ENCODE data around the gene MAGOH. TPM values are rescaled to one million over a fixed set of nuclear protein-coding genes. Genes with fewer than 3 reads are reported as not detected.
"Not testable (repeated sequence)": the region's sequence is repeated elsewhere in the genome, so short reads cannot be mapped to it uniquely, and the experiment has no call there.

Gene MAGOH
- total RNA-seq, 2 experiments from 2014 or later, result 90.9 to 91.4 TPM

DNA sequence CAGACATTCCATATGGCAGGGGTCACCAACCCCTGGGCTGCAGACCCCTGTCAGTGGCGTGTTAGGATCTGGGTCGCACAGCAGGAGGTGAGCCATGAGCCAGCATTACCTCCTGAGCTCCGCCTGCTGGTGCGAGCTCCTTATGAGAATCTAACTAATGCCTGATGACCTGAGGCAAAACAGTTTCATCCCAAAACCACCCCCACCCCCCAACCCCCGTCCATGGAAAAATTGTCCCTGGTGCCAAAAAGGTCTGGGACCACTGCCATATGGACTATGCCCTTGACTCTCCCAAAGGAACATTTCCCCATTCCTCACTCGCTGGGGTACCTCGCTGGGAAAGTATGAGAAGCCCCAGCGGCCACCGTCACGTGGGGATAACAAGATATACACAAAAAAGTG is 48.1 kb downstream of the MAGOH start:
- DNase-seq (no peak), ATAC-seq (no peak)
- Mint-ChIP-seq H3K27ac (no peak overlapping the region), H3K9me3 (no peaks in the 10 kb centered on the region), H3K27me3 (peaks cover 2% of the 10 kb centered on the region), H3K36me3 (ENCODE audit: low read depth) (no peaks in the 10 kb centered on the region), H3K4me1 (ENCODE audit: low read depth) (no peaks in the 10 kb centered on the region), H3K4me3 (no peak overlapping the region)
- POLR2A ChIA-PET, result interaction anchor here (0.6 to 1.1 kb wide), 3 partner anchors 12 to 1163 kb away, joined by 3 to 5 read pairs (median 3); no protein-coding TSS in a partner anchor
- intact Hi-C loops (cut with micrococcal nuclease), result no loop called here
- CTCF ChIA-PET, result no interaction called here
- TF ChIP-seq, protein P1, sequence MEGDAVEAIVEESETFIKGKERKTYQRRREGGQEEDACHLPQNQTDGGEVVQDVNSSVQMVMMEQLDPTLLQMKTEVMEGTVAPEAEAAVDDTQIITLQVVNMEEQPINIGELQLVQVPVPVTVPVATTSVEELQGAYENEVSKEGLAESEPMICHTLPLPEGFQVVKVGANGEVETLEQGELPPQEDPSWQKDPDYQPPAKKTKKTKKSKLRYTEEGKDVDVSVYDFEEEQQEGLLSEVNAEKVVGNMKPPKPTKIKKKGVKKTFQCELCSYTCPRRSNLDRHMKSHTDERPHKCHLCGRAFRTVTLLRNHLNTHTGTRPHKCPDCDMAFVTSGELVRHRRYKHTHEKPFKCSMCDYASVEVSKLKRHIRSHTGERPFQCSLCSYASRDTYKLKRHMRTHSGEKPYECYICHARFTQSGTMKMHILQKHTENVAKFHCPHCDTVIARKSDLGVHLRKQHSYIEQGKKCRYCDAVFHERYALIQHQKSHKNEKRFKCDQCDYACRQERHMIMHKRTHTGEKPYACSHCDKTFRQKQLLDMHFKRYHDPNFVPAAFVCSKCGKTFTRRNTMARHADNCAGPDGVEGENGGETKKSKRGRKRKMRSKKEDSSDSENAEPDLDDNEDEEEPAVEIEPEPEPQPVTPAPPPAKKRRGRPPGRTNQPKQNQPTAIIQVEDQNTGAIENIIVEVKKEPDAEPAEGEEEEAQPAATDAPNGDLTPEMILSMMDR (IDR thresholded peaks at IDR 0.05), result no peak

DNA sequence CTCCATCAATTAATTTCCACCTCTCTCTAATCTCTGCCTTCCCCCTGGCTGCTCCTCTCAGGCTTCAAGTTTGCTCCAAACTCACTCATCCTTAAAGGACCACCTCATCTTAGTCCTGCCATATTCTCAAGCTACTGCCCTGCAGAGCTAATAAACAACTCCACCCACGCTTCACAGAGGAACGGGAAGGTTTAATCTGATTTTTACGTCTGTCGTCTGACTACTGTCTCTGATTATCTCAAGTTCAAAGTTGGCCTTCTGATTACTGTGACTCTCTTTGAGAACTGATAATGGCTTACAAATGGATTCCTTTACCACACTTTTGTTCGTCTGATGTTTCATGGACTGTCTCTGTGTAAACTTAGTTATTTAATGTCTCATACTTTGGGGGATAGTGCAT is 49.3 kb downstream of the MAGOH start:
- no peak for DNase-seq
- POLR2A ChIA-PET, result interaction anchor here (0.6 kb wide), 1 partner anchor 7 kb away, joined by 3 read pairs; no protein-coding TSS in a partner anchor
- intact Hi-C loops (cut with micrococcal nuclease), result no loop called here

DNA sequence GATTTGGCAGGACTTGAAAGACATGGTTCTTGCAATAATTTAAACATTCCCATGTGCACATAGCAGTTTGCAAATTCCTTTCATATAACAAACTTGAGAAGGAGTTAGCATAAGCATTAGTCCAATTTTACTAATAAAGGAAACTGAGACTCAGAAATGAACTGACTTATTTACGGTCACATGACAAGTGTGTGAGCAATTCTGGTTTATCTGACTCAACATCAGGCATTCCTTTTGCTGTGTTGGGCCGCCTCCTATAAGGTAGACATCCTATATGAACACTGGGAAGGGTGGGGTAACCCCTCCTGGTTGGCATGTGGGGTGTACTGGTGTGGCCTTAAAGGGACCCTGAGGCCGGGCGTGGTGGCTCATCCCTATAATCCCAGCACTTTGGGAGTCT is 50.2 kb downstream of the MAGOH start:
- Mint-ChIP-seq H3K9me3 (no peaks in the 10 kb centered on the region), H3K4me1 (ENCODE audit: low read depth) (no peaks in the 10 kb centered on the region), H3K27ac (no peak overlapping the region), H3K27me3 (peaks cover 2% of the 10 kb centered on the region), H3K4me3 (no peak overlapping the region), H3K36me3 (ENCODE audit: low read depth) (no peaks in the 10 kb centered on the region)
- DNase-seq (no peak), ATAC-seq (no peak)
- CTCF ChIA-PET, result no interaction called here
- intact Hi-C loops (cut with micrococcal nuclease), result no loop called here
- TF ChIP-seq, protein P1 (IDR thresholded peaks at IDR 0.05), result no peak
- POLR2A ChIA-PET, result interaction anchor here (0.6 kb wide), 1 partner anchor 8 kb away, joined by 3 read pairs; no protein-coding TSS in a partner anchor

More for the DNA sequence above, 49.3 kb downstream of the MAGOH start:
- Mint-ChIP-seq H3K27me3 (peaks cover 2% of the 10 kb centered on the region), H3K27ac (no peak overlapping the region), H3K4me1 (ENCODE audit: low read depth) (no peaks in the 10 kb centered on the region), H3K36me3 (ENCODE audit: low read depth) (no peaks in the 10 kb centered on the region), H3K4me3 (no peak overlapping the region), H3K9me3 (no peaks in the 10 kb centered on the region)
- CTCF ChIA-PET, result no interaction called here
- no peak for ATAC-seq
- TF ChIP-seq, protein P1 (IDR thresholded peaks at IDR 0.05), result no peak

DNA sequence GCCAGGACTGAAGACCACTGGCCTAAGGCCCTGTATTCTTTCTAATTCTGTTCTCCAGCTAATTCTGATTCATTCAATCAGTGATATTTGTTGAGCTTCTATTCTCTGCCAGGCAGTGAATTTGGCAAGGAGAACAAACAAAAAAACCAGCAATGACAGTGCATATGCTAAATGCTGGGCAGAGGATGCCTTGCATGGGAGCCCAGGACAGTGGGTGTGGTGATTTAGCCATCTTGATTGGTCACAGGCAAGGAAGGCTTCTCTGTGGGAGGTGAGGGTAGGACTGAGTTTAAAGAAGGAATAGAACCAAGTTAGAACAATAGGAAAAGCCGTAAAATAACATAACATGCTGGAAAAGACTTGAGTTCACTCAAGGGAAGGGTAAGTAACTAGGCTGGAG is 50.9 kb downstream of the MAGOH start:
- Mint-ChIP-seq H3K27ac (no peak overlapping the region), H3K4me3 (no peak overlapping the region), H3K27me3 (peaks cover 2% of the 10 kb centered on the region), H3K4me1 (ENCODE audit: low read depth) (no peaks in the 10 kb centered on the region), H3K9me3 (no peaks in the 10 kb centered on the region), H3K36me3 (ENCODE audit: low read depth) (no peaks in the 10 kb centered on the region)
- TF ChIP-seq, protein P1 (IDR thresholded peaks at IDR 0.05), result no peak
- DNase-seq, result no peak
- no peak for ATAC-seq
- ChIA-PET POLR2A (interaction anchor here (0.8 to 1.0 kb wide), 2 partner anchors 8 to 9 kb away, joined by 3 read pairs; no protein-coding TSS in a partner anchor), CTCF (interaction anchor here (0.7 to 2.8 kb wide), 6 partner anchors 8 to 902 kb away, joined by 3 to 27 read pairs (median 4); partner anchors contain the start of gene CPT2)
- intact Hi-C loops (cut with micrococcal nuclease), result no loop called here

DNA sequence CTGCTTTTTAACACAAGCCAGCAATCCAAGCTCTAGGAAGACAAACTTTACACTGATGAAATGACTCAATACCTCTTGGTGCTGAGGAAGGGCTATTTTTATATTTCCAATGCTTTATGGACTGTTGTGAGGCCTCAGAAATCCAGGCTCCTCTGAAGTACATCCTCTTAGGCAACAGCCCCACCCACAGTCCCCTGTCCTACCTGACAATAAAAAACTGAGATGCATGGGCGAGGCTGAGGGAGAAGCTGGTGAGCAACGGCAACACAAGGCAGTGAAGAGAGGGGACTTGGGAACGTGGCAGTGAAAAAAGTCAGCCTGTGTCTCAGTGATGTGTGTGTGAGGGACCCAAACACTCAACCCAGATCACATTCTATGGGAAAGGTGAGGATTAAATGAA is 51.8 kb downstream of the MAGOH start:
- DNase-seq, result no peak
- Mint-ChIP-seq H3K36me3 (ENCODE audit: low read depth) (no peaks in the 10 kb centered on the region), H3K27ac (no peak overlapping the region), H3K9me3 (no peaks in the 10 kb centered on the region), H3K4me3 (no peak overlapping the region), H3K27me3 (peaks cover 2% of the 10 kb centered on the region), H3K4me1 (ENCODE audit: low read depth) (no peaks in the 10 kb centered on the region)
- ChIA-PET POLR2A (interaction anchor here (1.0 kb wide), 1 partner anchor 8 kb away, joined by 3 read pairs; no protein-coding TSS in a partner anchor), CTCF (interaction anchor here (0.7 to 2.8 kb wide), 10 partner anchors 8 to 901 kb away, joined by 3 to 27 read pairs (median 3); partner anchors contain the start of gene CPT2)
- ATAC-seq, result no peak
- TF ChIP-seq, protein P1 (IDR thresholded peaks at IDR 0.05), result no peak
- intact Hi-C loops (cut with micrococcal nuclease), result no loop called here

DNA sequence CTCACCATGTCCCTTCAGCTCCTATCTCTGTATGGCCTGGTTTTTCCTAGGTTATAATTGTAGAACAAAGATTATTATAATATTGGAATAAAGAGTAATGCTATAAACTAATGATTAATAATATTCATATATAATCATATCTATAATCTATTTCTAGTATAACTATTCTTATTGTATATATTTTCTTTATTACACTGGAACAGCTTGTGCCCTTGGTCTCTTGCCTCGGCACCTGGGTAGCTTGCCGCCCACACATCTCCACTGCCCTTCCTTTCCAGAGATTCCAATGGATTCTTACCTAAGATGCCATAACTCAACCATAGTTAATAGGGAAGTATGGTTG is 52.4 kb downstream of the MAGOH start:
- CTCF ChIA-PET, result interaction anchor here (0.8 to 2.8 kb wide), 11 partner anchors 9 to 484 kb away, joined by 3 to 27 read pairs (median 3); partner anchors contain the start of gene CPT2
- H3K27ac Mint-ChIP-seq; H3K27me3 Mint-ChIP-seq; ATAC-seq; H3K9me3 Mint-ChIP-seq; H3K4me1 Mint-ChIP-seq (ENCODE audit: low read depth); H3K4me3 Mint-ChIP-seq; DNase-seq; intact Hi-C loops (cut with micrococcal nuclease); POLR2A ChIA-PET; H3K36me3 Mint-ChIP-seq (ENCODE audit: low read depth): not testable (repeated sequence)
